NCI-H748 (cell line): ENCODE measurements around the gene SMIM45.
A peak's percentile ranks its signal among the peaks of the same experiment; 100 is the strongest.
"Not testable (repeated sequence)": the region's sequence is repeated elsewhere in the genome, so short reads cannot be mapped to it uniquely, and the experiment has no call there.

Experiments used
- DNase-seq: peaks from one replicate; lab custom pipeline; 2025; ENCODE audit not compliant: unreplicated experiment; lab: John Stamatoyannopoulos, UW

The SMIM45 gene

DNA sequence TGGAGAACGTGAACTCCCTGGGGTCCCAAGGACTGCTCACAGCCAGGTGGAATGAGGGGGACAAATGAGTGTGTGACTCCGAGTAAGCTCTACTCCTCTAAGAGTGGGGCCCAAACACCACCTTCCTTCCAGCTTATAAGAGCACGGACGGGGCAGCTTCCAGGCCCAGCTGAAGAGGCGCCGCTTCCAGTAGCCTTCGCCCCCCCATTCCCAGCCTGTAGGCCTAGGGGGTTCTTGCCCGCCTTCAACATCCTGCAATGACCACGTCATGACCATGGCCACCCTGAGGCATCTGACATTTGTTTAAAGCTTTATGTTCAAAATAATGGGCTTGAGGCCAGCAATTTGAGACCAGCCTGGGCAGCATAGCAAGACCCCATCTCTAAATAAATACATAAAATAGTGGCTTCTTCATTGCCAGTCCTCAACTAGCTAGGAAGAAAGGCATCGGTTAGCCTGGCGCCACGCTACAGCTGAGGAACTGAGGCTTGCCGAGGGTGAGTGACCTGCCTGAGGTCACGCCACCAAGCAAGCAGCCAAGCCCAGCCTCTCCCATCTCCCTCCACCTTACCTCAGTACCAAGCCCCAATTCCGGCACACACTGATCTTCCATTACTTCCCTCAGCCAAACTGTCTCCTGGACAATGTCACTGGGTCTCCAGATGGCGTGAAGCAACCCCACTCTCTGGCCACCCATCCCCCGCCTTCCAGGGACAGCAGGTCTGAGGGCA, 17.5 kb upstream of the SMIM45 start:
- no peak for DNase-seq

DNA sequence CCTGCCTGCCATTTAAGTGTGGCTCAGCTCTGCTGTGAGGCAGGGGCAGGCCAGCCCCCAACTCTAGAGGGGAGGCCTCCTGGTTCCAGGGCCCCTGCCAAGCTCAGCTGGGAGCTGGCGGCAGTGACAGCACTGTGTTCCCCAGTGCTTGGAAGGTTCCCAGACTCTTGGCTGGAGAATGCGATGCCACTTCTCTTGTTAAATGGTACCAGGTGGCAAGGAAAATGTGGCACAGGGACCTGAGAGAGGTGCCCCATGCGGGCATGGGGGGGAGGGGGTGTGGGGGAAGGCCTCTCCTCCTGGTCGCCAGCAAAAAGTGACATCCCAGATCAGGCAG, 17.0 kb upstream of the SMIM45 start:
- DNase-seq: no peak

DNA sequence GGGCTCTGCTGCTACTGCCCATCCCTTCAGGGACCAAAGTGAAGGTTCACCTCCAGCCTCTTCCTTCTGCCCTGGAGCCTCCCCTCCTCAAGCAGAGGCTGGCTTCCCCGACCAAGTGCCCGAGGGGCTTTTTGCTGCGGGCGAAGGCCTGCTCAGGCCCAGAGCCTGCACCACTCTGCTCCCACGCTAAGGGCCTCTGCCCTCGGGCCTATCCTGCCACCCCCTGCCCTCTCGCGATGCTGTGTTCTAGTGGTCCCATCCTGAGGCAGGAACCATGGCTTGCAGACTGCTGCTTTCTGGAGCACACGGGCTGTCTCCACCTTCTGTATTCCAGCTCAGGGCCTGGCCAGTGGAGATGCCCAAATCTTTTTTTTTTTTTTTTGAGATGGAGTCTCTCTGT, 16.4 kb upstream of the SMIM45 start:
- DNase-seq: no peak

DNA sequence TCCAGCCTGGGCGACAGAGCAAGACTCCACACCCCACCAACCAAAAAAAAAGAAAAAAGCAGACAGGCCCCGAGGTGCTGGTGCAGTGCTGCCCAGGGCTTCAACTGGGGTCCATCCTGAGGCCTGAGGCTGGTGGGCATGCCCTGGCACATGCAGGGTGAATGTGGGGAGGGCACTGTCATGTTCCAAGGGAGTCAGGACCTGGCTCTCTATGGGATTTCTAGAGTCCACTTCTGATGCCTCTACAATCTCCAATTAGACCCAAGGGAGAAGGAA, 15.1 kb upstream of the SMIM45 start:
- DNase-seq: no peak

DNA sequence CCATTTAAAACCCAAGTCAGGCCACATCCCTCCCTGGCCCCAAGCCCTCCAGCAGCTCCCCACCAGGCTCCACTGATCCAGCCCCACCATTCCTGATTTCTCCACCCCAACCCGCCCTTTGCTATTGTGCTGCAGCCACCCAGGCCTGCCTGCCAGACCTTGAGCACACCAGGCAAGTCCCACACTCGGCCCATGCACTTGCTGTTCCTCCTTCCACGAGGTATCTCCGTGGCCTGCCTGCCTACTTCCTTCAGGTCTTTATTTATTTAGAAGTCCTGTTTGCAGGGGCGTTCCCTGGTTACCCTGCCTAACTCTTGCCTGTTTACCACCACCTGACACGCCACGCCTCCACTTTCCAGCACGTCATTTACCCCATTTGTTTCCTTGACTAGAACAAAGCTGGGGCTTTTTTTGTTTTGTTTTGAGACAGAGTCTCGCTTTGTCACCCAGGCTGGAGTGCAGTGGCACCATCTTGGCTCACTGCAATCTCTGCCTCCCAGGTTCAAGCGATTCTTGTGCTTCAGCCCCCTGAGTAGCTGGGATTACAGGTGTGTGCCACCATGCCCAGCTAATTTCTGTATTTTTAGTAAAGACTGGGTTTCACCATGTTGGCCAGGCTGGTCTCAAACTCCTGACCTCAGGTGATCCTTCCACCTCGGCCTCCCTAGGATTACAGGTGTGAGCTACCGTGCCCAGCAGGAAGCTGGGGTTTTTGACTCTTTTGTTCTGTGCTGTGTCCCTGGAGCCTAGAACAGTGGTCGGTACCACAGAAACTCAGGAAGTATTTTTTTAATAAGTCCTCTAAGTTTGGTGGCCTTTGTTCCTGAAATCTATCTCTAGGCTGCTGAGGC, 11.7 kb upstream of the SMIM45 start:
- DNase-seq: peak; percentile 37

DNA sequence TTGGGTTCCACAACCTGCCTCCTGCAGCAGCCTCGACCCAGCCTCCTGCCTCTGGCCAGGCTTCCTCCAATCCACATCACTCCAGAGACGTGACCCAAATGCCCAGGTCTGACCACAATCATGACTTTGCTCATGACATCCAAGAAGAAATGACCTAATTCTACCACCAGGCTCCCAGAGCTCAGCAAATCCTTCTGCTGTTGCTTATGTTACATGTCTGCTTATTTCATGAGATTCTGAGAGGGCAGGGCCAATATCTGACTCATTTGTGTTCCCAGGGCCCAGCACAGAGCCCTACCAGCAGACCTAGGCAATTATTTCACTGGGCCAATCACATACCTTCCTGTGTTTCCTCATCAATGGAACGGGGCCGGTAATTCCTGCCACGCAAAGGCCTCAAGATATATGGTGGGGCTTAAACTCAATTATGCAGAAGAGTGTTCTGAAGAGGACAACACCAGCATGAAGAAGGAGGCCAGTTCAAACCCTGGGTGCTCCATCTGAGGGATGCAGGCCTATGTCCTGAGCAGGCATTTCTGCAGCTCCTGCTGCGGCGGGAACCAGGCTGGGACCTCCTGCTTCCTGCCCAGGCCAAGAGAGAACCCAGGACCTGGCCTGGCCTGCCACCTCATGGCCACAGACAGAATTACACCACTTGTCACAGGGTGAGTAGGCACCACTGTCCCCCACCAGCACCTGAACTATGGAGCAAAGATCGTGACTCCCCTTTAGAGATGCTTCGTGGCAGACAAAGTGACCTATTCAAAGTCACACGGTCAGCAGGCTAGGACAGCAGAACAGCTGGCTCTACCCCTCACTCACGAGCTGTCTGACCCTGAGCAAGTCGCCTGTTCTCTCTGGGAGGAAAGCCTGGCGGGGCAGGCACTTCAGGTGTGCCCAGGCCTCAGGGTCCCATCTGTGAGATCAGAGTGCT, 10.9 kb upstream of the SMIM45 start:
- peak; percentile 63 for DNase-seq

DNA sequence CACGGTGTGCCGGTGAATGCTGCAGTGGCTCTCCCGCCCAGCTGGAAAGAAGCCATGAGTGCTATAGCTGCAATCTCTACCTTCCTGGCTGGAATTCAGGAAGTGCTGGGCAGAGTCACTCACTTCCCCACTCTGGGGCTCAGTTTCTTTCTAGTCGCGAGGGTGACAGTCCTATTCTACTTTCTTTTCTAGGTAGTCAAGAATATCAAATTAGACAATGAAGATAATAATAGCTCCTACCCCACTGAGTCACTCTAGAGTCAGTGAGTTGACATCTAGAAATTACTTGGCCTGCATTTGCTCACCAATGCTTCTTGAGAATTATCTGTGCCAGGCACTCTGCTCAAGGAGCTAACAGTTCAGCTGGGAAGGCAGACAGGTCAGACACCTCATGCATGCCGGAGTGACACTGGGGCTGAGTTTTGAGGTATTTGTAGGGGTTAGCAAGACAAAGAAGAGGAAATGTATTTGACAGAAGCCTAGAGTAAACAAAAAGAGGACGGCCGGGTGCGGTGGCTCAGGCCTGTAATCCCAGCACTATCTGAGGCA, 8.2 kb upstream of the SMIM45 start:
- DNase-seq: no peak

DNA sequence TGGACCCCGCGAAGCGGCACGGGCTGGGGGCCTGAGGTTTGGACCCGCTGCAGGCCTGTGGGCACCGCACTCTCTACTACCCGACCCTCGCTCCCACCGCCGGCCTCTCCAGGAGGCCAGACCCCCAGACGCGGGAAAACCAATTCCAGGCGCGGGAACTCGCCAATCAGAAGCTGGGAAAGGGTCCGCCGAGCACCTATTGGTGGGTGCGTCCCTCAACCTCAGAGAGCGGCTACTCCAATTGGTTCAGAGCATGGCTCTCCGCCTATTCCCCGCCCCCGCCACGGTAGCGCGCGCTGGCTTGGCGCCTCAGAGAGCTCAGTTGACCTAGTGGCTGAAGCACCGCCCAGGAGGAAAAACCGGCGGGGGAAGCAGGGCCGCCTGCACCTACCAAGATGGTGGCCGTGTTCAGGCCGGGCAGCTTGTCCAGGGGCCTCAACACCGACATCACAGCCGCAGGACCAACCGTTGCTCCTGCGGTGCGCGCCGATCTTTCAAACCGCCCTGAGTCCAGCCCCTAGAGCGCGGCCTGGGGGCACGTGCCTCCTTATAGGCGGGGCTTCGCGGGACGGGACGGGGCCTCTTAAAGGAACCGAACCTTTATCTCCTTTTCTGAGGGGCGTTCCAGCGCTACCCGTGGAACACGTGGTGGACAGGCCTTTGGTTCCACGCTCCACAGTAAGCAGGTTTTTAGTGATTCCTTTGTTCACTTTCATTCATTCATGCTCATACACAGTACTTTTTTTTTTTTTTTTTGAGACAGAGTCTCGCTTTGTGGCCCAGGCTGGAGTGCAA, 5.1 kb upstream of the SMIM45 start, which contains the start of gene CENPM:
TSS of gene CENPM (minus strand) at position 524 of the 795 bp plus-strand sequence. CDS start at position 448, 76 bp downstream.
- DNase-seq: peak; percentile 98

DNA sequence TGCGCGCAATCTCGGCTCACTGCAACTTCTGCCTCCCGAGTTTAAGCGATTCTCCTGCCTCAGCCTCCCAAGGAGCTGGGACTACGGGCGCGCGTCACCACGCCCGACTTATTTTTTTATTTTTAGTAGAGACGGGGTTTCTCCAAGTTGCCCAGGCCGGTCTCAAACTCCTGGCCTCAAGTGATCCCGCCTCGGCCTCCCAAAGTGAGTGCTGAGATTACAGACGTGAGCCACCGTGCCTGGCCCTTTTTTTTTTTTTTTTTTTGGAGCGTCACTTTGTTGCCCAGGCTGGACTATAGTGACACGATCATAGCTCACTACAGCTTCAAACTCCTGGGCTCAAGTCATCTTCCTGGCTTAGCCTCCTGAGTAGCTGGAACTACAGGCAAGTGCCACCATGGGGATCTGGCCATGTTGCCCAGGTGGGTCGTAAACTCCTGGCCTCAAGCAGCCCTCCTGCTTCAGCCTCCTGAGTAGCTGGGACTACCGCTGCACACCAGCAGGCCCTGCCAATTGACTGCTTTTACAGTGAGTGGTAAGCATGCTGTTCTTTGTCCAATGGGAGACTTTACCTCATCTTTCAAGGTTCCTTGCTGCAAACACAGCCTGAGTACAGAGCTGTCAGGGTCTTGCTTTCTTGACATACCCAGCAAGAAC, 4.4 kb upstream of the SMIM45 start:
- DNase-seq: no peak

DNA sequence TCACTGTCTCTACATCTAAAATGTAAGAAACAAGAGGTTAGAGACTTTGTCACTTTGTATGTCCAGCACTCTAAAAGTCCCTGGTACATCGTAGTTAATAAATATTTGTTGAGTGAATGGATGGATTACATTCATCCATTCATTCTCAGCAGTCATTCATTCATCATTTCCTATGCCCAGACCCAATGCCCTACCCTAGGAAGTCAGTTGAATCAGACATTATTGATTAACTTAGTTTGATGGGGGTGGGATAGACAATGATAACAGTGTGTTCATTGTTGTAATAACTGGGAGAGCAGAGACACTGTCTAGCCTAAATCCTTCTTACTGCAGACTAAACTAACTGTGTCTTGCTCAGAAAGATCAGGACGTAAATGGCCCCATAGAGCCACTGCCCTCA, 3.8 kb upstream of the SMIM45 start:
- no peak for DNase-seq

DNA sequence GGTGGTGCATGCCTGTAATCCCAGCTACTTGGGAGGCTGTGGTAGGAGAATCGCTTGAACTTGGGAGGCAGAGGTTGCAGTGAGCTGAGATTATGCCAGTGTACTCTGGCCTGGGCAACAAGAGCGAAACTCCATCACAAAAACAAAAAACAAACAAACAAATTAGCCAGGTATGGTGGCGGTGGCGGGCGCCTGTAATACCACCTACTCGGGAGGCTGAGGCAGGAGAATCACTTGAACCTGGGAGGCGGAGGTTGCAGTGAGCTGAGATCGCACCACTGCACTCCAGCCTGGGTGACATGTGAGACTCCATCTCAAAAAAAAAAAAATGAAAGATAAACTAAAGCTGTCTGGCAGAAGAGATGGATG, 3.0 kb upstream of the SMIM45 start:
- not testable (repeated sequence) for DNase-seq

DNA sequence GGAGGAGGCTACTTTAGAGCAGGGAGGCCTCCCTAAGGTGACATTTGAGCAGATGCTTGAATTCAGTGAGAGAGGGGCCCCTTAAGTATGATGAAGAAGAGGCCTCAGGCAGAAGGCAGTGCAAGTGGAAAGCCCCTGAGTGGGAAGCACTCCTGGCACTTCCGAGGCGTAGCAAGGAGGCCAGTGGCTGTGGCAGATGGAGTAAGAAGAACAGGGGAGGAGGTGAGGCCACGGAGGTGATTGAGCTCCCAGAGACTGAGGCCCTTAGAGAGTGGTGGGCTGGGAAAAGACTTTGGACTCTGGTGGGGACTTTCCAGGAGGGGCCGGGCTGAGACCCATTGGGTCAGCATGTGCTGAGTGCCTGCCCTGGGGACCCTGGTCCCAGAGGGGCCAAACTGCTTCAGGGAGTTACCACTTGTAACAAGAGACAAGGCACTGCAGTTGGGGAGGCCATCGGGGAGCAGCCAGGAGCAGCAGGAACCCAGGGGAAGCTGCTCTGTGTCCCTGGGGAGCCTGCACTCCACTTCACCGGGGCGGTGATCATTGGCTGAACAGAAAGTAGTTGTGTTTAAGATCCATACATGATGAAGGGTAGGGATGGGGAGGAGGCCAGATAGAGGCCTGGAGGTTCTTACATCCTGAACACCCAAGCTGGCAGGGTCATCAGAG, 2.5 kb upstream of the SMIM45 start:
- no peak for DNase-seq

DNA sequence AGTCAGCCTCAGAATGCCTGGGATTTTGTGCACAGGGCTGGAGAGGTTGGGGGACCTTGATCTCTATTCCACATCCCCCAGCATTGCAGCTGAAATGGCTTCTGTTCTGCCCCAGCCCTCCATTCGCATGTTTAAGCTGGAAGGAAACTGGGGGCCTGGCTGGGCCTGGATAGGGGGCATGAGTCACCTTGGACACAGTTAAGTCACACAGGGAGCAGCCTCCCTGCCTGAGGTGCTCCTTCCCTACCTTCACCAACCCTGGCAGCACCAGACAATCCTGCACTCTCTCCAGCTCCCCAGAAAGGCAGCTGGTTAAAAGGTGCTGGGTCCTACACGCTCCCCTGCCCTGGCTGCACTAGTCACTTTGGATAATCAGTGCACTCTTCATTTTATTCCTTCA, 763 bp downstream of the SMIM45 start:
- no peak for DNase-seq

DNA sequence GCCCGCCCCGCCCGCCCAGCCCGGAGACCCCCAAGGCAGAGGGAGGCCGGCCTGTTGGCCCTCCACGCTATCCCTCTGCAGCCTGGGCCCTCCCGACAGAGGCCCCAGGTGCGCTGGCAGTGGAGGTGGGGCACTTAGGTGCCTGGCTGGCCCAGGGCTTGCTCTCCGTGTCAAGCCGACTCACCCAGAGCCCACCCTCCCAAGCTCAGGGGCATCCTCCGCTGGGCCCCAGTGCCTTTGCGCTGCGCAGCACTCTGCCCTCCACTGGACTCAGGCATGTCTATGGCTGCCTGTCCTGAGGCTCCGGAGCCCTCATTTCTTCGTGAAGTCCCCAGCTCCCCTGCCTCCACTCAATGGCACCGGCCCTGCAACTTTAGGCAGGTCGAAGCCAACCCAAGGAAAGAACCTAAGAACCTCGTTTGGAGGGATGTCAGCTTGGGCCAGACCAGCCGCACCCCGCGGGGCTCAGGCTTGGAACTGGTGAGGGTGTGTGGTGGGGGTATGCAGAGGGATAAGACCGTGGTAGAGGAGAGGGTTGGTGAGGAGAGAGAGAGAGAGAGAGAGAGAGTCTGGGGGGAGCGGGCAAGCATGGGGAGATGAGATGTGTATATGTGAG, 6.1 kb downstream of the SMIM45 start:
- DNase-seq: no peak

DNA sequence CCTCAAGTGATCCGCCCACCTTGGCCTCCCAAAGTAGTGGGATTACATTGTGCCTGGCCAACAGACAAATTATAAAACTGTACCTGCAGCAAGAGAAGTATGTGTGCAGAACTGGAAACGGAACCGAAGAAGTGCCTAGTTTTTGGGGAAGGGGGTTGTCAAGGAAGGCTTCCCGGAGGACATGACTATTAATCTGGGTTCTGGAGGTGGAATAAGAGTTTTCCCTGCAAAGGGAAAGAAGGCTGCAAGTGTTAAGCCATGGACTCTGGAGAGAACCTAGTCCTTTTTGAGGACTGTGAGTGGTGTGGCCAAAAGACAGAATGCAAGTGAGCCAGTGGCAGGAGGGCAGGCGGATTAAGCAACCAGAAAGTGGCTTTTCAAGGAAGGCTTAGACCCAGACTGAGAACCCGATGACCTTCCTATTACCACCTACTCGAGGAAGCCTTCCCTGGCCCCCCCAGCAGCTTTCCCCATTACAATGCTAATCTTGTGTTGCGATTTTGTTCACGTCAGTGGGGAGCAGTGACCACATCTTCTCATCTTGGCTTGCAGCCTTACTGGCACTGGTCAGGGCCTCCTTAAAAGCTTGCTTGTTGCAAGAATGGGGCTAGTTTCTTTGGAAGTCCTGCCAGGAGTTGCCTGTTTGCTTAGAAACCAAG, 11.6 kb downstream of the SMIM45 start:
- no peak for DNase-seq

DNA sequence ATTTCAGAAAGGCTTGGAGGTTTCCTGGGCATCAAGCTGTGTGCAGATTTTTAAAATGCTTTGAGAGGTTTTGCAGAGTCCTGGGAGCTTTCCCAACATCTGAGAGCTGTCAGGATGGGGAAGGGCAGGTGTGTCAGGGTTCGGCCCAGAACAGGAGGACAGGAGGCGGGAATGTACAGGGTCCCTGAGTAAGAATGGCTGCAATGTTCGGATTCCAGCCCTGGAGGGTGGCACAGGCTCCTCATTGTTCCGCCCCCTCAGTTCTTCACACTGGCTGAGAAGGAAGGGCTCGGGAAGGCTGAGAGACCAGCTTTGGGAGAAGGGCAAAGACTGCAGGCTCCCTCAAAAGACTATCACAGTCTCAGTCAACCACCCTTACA, 12.2 kb downstream of the SMIM45 start:
- no peak for DNase-seq

DNA sequence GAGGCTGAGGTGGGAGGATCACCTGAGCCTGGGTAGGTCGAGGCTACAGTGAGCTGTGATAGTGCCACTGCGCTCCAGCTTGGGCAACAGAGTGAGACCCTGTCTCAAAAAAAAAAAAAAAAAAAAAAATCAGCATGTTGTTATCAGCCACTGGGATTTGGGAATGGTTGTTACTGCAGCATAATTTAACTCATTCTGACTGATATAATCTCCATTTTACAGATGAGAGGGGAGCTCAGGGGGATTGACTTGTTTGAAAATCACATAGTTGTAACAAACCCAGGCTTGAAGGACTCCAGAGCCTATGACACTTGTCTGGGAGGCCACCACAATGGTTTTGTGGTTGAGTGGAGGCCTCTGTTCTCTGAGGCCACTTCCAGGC, 14.3 kb downstream of the SMIM45 start:
- no peak for DNase-seq

DNA sequence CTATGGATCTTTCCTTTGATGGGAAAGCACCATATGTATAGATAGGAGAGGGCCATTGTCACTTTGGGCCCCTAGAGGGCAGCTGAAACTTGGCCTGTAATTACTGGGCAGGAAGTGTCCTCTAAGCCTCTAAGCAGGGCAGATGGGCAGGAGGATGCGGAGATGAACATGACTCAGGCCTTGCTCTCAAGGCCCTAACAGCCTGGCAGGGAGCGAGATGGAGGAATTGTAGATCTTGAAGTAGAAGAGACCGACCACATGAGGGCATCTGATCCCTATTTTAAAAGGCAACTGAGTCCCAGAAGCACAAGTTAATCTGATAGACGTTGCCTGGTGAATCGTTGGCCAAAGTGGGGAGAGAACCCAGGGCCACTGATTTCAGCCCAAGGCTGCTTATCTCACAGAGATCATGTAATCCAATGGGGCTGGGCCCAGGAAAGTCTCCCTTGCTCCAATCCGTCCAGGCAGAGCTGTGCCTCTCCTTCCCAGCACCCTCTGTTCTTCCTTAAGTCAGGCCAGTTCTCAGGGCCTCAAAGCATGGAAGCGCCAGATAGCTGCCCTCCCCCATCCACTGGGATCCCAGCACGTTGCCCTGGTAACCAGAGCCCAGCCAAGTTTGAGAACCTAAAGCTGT, 14.8 kb downstream of the SMIM45 start:
- DNase-seq: peak; percentile 50
